Measurements from ENCODE around the gene ZNF511. TPM values are rescaled to one million over a fixed set of nuclear protein-coding genes. Genes with fewer than 3 reads are reported as not detected.

Gene ZNF511
- total and polyA plus RNA-seq, 3 donors from 2014 or later = 39.6 to 50.5 (median 46.5) TPM

DNA sequence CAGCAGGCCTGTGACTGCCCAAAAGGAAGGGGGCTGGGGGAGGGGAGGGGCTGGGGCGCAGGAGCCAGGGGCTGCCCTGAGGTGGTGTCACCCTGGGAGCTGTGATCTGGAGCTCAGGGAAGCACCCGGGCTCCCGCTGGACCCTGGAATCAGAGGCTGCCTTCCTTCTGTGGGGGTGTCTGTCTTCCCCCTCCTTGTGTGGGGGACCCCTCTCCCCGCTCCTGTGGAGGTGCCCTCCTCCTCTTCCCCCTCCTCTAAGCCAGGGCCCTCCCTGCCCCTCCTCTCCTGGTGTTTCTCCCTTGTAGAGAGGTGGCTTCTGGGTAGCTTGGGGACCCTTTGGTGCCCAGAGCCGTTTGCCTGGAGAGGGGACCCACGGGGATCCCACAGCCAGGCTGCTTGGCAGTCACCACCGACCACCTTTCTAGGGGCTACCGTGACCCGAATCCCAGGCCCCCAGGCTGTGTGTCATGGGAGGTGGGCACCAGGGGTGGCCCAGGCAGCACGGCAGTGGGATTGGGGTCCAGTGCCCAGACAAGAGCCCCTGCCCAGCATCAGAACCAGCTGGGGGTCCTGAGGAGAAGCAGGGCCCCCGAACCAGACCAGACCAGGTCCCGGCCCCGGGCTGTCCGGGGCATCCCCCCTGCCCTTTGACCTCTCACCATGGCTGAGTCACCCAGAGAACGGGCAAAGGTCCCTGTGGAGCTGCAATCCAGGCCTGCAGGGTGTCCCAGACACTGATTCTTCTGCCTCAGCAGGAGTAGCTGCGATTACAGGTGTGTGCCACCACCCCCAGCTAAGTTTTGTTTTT, 39.2 kb downstream of the ZNF511 start:
- Histone ChIP-seq H3K9me3 (no peaks in the 10 kb centered on the region), H3K4me1 (no peaks in the 10 kb centered on the region), H3K36me3 (ENCODE audit: low read depth, missing control alignments) (no peaks in the 10 kb centered on the region), H3K27me3 (no peaks in the 10 kb centered on the region), H3K4me3 (no peak overlapping the region), H3K27ac (no peak overlapping the region)
- 63 to 73% methylated on average over 9 to 16 of the region's 16 CpGs for WGBS, 2 donors
- no peak for TF ChIP-seq POLR2A (IDR thresholded peaks at IDR 0.05)
- TF ChIP-seq, protein P1, sequence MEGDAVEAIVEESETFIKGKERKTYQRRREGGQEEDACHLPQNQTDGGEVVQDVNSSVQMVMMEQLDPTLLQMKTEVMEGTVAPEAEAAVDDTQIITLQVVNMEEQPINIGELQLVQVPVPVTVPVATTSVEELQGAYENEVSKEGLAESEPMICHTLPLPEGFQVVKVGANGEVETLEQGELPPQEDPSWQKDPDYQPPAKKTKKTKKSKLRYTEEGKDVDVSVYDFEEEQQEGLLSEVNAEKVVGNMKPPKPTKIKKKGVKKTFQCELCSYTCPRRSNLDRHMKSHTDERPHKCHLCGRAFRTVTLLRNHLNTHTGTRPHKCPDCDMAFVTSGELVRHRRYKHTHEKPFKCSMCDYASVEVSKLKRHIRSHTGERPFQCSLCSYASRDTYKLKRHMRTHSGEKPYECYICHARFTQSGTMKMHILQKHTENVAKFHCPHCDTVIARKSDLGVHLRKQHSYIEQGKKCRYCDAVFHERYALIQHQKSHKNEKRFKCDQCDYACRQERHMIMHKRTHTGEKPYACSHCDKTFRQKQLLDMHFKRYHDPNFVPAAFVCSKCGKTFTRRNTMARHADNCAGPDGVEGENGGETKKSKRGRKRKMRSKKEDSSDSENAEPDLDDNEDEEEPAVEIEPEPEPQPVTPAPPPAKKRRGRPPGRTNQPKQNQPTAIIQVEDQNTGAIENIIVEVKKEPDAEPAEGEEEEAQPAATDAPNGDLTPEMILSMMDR (IDR thresholded peaks at IDR 0.05) = no peak
- no peak for DNase-seq
- intact Hi-C loops (cut with DNase I; ENCODE audit: low total_unique reads) = no loop called here

DNA sequence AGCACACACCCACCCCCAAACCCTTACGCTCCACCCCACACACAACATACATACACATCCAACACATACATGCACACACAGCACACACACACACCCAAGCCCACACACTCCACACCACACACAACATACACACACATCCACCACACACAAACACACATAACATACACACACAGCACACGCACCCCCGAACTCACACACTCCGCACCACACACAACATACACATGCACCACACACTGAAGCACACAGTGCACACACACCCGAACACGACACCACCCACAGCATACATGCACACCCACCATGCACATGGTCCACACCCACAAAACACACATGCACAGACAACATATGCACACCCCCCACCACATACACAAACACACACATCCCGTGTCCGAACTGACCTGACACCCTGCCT, 40.5 kb downstream of the ZNF511 start:
- Histone ChIP-seq H3K9me3 (no peaks in the 10 kb centered on the region), H3K27me3 (no peaks in the 10 kb centered on the region), H3K27ac (no peak overlapping the region), H3K4me3 (no peak overlapping the region), H3K36me3 (ENCODE audit: low read depth, missing control alignments) (no peaks in the 10 kb centered on the region), H3K4me1 (no peaks in the 10 kb centered on the region)
- TF ChIP-seq POLR2A (IDR thresholded peaks at IDR 0.05) = no peak
- TF ChIP-seq, protein P1 (IDR thresholded peaks at IDR 0.05) = no peak
- intact Hi-C loops (cut with DNase I; ENCODE audit: low total_unique reads) = no loop called here
- WGBS, 2 donors = 86 to 93% methylated on average over 8 of the region's 8 CpGs
- DNase-seq = no peak

DNA sequence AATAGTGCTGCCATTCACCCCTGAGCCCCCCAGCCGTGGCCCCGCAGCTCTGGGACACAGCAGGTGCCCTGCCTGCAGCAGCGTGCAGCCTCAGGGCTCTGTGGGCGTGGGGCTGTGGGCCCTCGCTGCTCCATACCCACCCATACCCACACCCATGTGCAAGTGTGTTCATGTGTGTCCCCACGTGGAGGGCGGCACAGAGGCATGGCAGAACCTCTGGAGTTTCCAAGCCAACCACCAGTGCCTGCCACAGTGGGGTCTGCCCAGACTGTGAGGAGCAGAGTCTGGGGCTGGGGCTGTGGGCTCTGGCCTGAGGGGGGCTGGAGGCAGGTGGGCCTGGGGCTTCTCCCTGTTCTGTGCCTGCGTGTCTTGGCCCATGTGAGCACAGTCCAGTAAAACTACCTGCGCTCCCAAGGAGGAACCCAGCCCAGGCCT, 40.9 kb downstream of the ZNF511 start:
- WGBS, 2 donors = 86 to 92% methylated on average over 6 to 9 of the region's 9 CpGs
- no peaks in the 10 kb centered on the region for H3K27me3 ChIP-seq
- no peak overlapping the region for H3K27ac ChIP-seq
- no peaks in the 10 kb centered on the region for H3K9me3 ChIP-seq
- H3K4me1 ChIP-seq = no peaks in the 10 kb centered on the region
- H3K4me3 ChIP-seq = no peak overlapping the region
- no peak for DNase-seq
- TF ChIP-seq, protein P1 (IDR thresholded peaks at IDR 0.05) = no peak
- TF ChIP-seq POLR2A (IDR thresholded peaks at IDR 0.05) = no peak
- no peaks in the 10 kb centered on the region for H3K36me3 ChIP-seq (ENCODE audit: low read depth, missing control alignments)
- intact Hi-C loops (cut with DNase I; ENCODE audit: low total_unique reads) = no loop called here

DNA sequence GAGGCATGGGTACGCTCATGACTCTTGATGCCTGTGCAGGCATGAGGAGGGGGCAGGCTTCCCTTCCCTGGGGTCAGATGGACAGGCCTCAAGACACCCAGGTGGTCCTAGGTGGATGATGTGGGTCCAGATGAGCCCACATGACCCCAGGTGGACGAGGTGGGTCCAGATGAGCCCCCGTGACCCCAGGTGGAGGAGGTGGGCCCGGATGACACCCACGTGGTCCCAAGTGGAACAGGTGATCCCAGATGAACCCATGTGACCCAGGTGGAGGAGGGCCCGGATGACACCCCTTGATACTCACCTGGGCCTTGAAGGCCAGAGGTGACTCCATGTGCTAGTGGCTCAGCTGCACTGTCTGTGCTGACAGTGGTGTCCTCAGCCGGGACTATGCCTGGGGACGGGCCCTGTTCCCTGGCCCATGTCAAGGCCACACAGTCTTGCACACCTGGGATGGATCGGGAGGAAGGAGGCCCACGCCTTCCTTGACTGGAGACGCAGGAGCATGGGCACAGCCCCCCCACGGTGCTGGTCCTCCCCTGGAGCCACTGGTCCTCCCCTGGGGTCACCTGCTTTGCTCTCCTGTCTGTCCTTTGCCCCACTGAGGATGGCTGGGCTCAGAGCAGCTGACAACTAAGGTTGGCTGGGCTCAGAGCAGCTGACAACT, 41.7 kb downstream of the ZNF511 start:
- WGBS, 2 donors = 70 to 72% methylated on average over 2 to 12 of the region's 12 CpGs
- DNase-seq = no peak
- H3K4me1 ChIP-seq = no peaks in the 10 kb centered on the region
- no peaks in the 10 kb centered on the region for H3K36me3 ChIP-seq (ENCODE audit: low read depth, missing control alignments)
- TF ChIP-seq, protein P1 (IDR thresholded peaks at IDR 0.05) = no peak
- no peak for TF ChIP-seq POLR2A (IDR thresholded peaks at IDR 0.05)
- intact Hi-C loops (cut with DNase I; ENCODE audit: low total_unique reads) = no loop called here
- no peaks in the 10 kb centered on the region for H3K9me3 ChIP-seq
- H3K27ac ChIP-seq = no peak overlapping the region
- H3K27me3 ChIP-seq = no peaks in the 10 kb centered on the region
- no peak overlapping the region for H3K4me3 ChIP-seq
